IgD-negative memory B cell (primary cell): Measurements from ENCODE around the gene DSE. TPM values are rescaled to one million over a fixed set of nuclear protein-coding genes. Genes with fewer than 3 reads are reported as not detected.
A peak's percentile ranks its signal among the peaks of the same experiment; 100 is the strongest.

Experiments used
- H3K27ac Mint-ChIP-seq, 3 donors: one replicate each; pipeline ENCODE4 v1.8.0; 2020 to 2022; ENCODE audit warnings: mild to moderate bottlenecking in 3 of 3, mixed read lengths in 3 of 3, moderate library complexity in 1 of 3
- H3K27me3 Mint-ChIP-seq: one replicate; pipeline ENCODE4 v1.8.0; 2021; ENCODE audit warnings: mixed read lengths
- H3K36me3 Mint-ChIP-seq: one replicate; pipeline ENCODE4 v1.8.0; 2020; ENCODE audit warnings: mild to moderate bottlenecking, mixed read lengths
- H3K4me1 Mint-ChIP-seq, 3 donors: one replicate each; pipeline ENCODE4 v1.8.0; 2020 to 2022; ENCODE audit warnings: mixed read lengths in 3 of 3, mild to moderate bottlenecking in 1 of 3
- H3K4me3 Mint-ChIP-seq, 4 donors: one replicate each; pipeline ENCODE4 v1.8.0; 2020 to 2022; ENCODE audit warnings: mild to moderate bottlenecking in 4 of 4, mixed read lengths in 4 of 4, moderate library complexity in 3 of 4
- H3K9me3 Mint-ChIP-seq, 3 donors: one replicate each; pipeline ENCODE4 v1.8.0; 2020 to 2021; ENCODE audit warnings: mixed read lengths in 3 of 3, mild to moderate bottlenecking in 1 of 3
- polyA plus RNA-seq: library from polyadenylated mRNA; unstranded; fragments of 300-500 nt; fragmentation: Illumina TruSeq; gene quantifications from one replicate; pipeline ENCODE4 v1.2.3, GENCODE V29; 2021

DSE gene
- polyA plus RNA-seq, 1 donor from 2014 or later, result 23.6 TPM

DNA sequence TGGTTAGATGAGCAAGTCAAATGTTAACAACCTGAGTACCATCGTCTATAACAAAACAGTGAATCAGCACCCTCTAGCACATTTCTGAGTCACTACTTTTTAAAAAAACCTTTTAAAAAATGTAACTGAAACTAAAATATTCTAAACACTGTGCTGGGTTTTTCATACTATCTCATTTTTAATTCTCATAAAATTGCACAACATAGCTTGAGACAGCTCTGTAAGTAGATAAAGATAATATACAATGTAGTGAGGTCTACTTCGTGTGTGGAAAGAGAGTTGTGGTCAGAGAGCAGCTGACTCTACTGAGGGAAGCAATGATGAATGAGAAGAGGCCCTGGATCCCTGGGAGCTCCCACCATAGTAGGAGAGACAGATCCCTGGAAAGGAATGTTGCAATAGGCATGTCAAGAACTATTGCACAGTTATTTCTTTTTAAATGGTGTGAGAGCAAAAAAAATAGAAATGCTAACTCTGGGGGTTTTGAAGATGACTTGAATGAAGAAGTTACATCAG lies 76.8 kb downstream of the DSE start:
- H3K4me1 Mint-ChIP-seq, result peaks cover 33 to 36% (median 35%) of the 10 kb centered on the region in 3 donors

GRCh38 chr6:116449565-116449964 lies 78.8 kb downstream of the DSE start:
- Mint-ChIP-seq H3K27ac (no peak overlapping the region), H3K36me3 (peaks cover 1% of the 10 kb centered on the region), H3K9me3 (no peaks in the 10 kb centered on the region), H3K27me3 (no peaks in the 10 kb centered on the region), H3K4me1 (peaks cover 25 to 28% (median 25%) of the 10 kb centered on the region in 3 donors), H3K4me3 (no peak overlapping the region)

More for the DNA sequence above, 76.8 kb downstream of the DSE start:
- Mint-ChIP-seq H3K27ac (no peak overlapping the region), H3K27me3 (no peaks in the 10 kb centered on the region), H3K4me3 (no peak overlapping the region), H3K9me3 (no peaks in the 10 kb centered on the region), H3K36me3 (peaks cover 1% of the 10 kb centered on the region)

- no peaks in the 10 kb centered on the region for H3K27me3 Mint-ChIP-seq
- peaks cover 1% of the 10 kb centered on the region for H3K36me3 Mint-ChIP-seq
- no peak overlapping the region for H3K27ac Mint-ChIP-seq
- H3K4me3 Mint-ChIP-seq, result peak overlapping the region in 1 of 4 donors; percentile 20
- H3K9me3 Mint-ChIP-seq, result no peaks in the 10 kb centered on the region
- peaks cover 18 to 21% (median 20%) of the 10 kb centered on the region in 3 donors for H3K4me1 Mint-ChIP-seq
These were observed 79.5 kb downstream of the DSE start for GRCh38 chr6:116450185-116450710.

DNA sequence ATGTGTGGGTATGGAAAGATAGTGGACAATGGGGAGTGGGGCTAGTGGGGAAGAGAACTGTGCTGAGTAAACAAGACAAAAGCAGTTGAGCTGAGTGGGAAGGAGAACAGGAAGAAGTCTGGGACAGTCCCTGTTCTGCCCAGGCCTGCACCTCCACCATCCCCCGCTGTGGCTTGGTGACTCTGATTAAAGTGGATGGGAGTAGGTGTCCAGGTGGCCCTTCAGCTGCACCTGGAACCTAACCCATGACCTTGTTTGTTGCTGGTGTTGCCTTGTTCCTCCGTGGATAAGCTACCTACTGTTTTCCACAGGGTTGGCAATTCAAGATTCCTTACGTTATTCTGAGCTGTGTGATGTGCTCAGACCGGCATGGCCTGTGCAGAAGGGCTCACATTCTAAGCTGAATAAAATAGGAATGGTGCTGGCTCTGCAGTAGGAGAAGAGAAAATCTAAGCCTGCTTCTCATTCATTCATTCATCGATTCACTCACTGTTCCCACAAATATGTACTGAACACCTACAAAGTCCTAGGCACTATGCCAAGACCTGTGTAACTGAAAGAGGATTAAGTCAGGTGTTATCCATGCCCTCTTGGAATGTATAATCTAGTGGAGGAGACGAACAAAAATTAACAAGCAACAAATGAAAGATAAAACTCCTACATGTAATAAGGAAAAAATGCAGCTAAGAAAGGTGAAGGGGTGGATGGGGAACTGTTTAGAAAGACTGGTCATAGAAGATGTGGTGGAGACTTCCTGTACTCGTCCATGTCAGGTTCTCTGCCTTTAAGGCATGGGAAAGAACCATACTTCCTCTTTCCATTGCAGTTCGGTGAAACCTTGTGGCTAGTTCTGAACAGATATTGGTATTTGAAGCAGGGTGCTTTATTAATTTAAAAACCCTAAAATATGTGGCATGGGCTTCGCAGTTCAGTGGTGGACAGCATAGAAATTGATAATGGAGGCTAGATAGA lies 80.3 kb downstream of the DSE start:
- H3K9me3 Mint-ChIP-seq, result no peaks in the 10 kb centered on the region
- peaks cover 18 to 20% (median 18%) of the 10 kb centered on the region in 3 donors for H3K4me1 Mint-ChIP-seq
- H3K36me3 Mint-ChIP-seq, result peaks cover 1% of the 10 kb centered on the region
- H3K27me3 Mint-ChIP-seq, result no peaks in the 10 kb centered on the region
- H3K27ac Mint-ChIP-seq, result peak overlapping the region in 2 of 3 donors; percentile 3 to 48
- H3K4me3 Mint-ChIP-seq, result peak overlapping the region in 2 of 4 donors; percentile 39 to 88

DNA sequence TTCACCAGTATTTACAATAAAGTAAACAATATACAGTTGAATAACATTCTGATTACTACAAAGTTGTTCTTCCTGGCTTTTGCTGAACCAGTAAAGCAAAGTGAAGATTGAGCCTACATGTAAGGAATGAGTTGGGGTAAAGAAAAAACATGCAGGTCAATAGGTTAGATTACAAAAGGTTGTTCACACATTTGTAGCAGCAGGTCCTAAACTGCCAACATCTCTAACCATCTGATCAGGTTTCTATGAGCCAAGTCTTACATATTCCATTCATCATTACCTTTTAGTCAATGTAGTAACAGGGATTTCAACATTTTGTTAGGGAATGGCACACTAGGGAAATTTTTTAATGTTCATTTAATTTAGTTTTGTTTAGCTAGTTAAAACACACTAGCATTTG lies 81.2 kb downstream of the DSE start:
- Mint-ChIP-seq H3K4me1 (peaks cover 16 to 20% (median 16%) of the 10 kb centered on the region in 3 donors), H3K9me3 (no peaks in the 10 kb centered on the region), H3K36me3 (peaks cover 1% of the 10 kb centered on the region), H3K27ac (no peak overlapping the region), H3K27me3 (no peaks in the 10 kb centered on the region), H3K4me3 (no peak overlapping the region)

DNA sequence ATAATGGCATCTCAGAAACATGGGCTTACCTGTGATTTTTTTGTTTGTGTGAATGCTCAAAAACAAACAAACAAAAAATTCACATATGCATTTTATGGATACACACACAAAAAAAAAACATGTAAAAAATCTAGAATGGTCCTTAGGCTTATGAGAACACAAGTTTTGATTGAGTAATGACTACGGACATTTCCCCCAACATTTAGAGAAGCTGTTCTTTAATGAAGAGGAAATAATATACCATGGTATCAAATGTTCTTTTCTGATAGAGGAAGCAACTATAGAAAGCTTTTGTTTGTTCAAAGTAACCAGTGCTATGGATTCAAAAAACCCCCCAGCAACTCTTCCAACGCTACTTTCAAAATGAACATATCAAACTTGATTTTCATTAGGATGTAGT lies 81.8 kb downstream of the DSE start:
- Mint-ChIP-seq H3K27me3 (no peaks in the 10 kb centered on the region), H3K36me3 (peaks cover 1% of the 10 kb centered on the region), H3K27ac (no peak overlapping the region), H3K9me3 (no peaks in the 10 kb centered on the region), H3K4me1 (peaks cover 16 to 20% (median 16%) of the 10 kb centered on the region in 3 donors), H3K4me3 (no peak overlapping the region)

GRCh38 chr6:116456106-116456505 lies 85.4 kb downstream of the DSE start:
- Mint-ChIP-seq H3K27ac (no peak overlapping the region), H3K27me3 (no peaks in the 10 kb centered on the region), H3K36me3 (no peaks in the 10 kb centered on the region), H3K4me1 (peaks cover 9 to 20% (median 9%) of the 10 kb centered on the region in 3 donors), H3K9me3 (no peaks in the 10 kb centered on the region), H3K4me3 (no peak overlapping the region)

DNA sequence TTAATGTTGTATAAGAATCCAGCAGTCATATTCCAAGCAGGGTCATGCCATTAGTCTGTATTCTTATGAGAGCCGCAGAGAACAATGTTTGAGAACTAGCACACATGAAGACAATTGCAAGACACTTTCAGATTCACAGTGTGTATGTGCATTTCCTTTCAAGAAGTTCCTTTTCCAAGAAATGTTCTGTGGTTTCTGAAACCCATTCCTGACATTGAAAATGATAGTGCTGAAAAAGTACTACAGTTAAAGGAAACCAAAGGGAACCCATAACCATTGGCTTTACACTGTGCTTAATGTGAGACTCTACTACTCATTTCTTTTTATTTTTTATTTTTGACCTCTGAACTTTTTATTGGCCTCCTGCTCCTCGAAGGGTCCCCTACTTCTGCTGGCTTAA lies 86.2 kb downstream of the DSE start:
- H3K36me3 Mint-ChIP-seq, result no peaks in the 10 kb centered on the region
- no peaks in the 10 kb centered on the region for H3K27me3 Mint-ChIP-seq
- H3K4me1 Mint-ChIP-seq, result peaks cover 11 to 22% (median 12%) of the 10 kb centered on the region in 3 donors
- H3K4me3 Mint-ChIP-seq, result no peak overlapping the region
- no peaks in the 10 kb centered on the region for H3K9me3 Mint-ChIP-seq
- no peak overlapping the region for H3K27ac Mint-ChIP-seq

- Mint-ChIP-seq H3K4me1 (peaks cover 19 to 30% (median 22%) of the 10 kb centered on the region in 3 donors), H3K27ac (no peak overlapping the region), H3K9me3 (no peaks in the 10 kb centered on the region), H3K4me3 (no peak overlapping the region), H3K36me3 (no peaks in the 10 kb centered on the region), H3K27me3 (no peaks in the 10 kb centered on the region)
These were observed 87.5 kb downstream of the DSE start for GRCh38 chr6:116458264-116458663.

GRCh38 chr6:116459927-116460326 lies 89.2 kb downstream of the DSE start:
- H3K27me3 Mint-ChIP-seq, result no peaks in the 10 kb centered on the region
- no peaks in the 10 kb centered on the region for H3K9me3 Mint-ChIP-seq
- peak overlapping the region in 1 of 3 donors; percentile 9 for H3K27ac Mint-ChIP-seq
- H3K4me3 Mint-ChIP-seq, result peak overlapping the region in 2 of 4 donors; percentile 5 to 85
- no peaks in the 10 kb centered on the region for H3K36me3 Mint-ChIP-seq
- peaks cover 31 to 38% (median 34%) of the 10 kb centered on the region in 3 donors for H3K4me1 Mint-ChIP-seq

DNA sequence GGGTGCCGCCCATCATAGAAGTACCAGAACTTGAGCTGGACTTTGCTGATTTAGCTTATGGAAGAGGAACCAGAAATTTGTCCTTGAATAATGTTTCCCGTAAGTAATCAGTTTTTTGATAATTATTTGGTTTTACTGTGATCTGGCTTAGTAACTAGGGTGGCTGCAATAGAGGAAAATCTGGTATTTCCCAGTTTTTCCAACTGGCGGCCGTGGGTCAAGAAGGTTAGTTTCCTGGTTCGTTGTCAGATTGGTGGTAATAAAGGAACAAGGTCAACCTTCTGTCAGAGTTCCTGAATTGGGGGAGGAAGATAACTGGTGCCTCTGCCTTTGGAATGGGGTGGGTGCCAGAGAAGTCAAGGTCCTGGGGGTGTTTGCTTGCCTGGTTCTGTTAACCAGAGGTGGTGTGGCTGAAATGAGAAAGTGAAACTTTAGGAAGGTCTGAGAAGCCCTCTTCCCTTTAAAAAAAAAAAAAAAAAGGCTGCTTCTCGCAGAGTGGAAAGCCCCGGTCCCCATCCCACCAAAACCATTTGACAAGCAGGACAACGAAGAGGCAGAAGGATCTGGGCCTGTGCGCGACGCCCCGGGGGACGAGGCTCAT lies 90.7 kb downstream of the DSE start, which contains the start of gene CALHM6:
CALHM6 (plus strand) TSS at position 45 of the 601 bp plus-strand sequence; CDS start at position 600, 555 bp downstream.
- Mint-ChIP-seq H3K9me3 (no peaks in the 10 kb centered on the region), H3K4me3 (peak within 1 kb of the TSS; percentile 84 to 96 (median 90)), H3K27ac (peak within 1 kb of the TSS; percentile 85 to 97 (median 94)), H3K4me1 (peaks cover 42 to 47% (median 47%) of the 10 kb centered on the region in 3 donors), H3K36me3 (no peaks in the 10 kb centered on the region), H3K27me3 (no peaks in the 10 kb centered on the region)

GRCh38 chr6:116461932-116462885 lies 91.5 kb downstream of the DSE start:
- Mint-ChIP-seq H3K4me3 (peak overlapping the region; percentile 84 to 96 (median 90)), H3K27ac (peak overlapping the region; percentile 85 to 97 (median 94)), H3K4me1 (peaks cover 50 to 55% (median 54%) of the 10 kb centered on the region in 3 donors), H3K9me3 (no peaks in the 10 kb centered on the region), H3K27me3 (no peaks in the 10 kb centered on the region), H3K36me3 (no peaks in the 10 kb centered on the region)

- H3K4me1 Mint-ChIP-seq, result peaks cover 57 to 64% (median 60%) of the 10 kb centered on the region in 3 donors
- H3K27me3 Mint-ChIP-seq, result no peaks in the 10 kb centered on the region
- H3K27ac Mint-ChIP-seq, result peak overlapping the region; percentile 85 to 94 (median 94)
- H3K4me3 Mint-ChIP-seq, result peak overlapping the region; percentile 84 to 96 (median 88)
- no peaks in the 10 kb centered on the region for H3K36me3 Mint-ChIP-seq
- no peaks in the 10 kb centered on the region for H3K9me3 Mint-ChIP-seq
These were observed 92.6 kb downstream of the DSE start for GRCh38 chr6:116463301-116463700.

- Mint-ChIP-seq H3K27ac (peak overlapping the region; percentile 89 to 99 (median 93)), H3K27me3 (no peaks in the 10 kb centered on the region)
These were observed 94.5 kb downstream of the DSE start for GRCh38 chr6:116465246-116465645.

More at GRCh38 chr6:116465246-116465645, 94.5 kb downstream of the DSE start:
- Mint-ChIP-seq H3K4me3 (peak overlapping the region in 2 of 4 donors; percentile 79 to 83), H3K4me1 (peaks cover 54 to 58% (median 57%) of the 10 kb centered on the region in 3 donors), H3K36me3 (no peaks in the 10 kb centered on the region), H3K9me3 (no peaks in the 10 kb centered on the region)
